Smooth muscle cell (in vitro differentiated cells): ENCODE measurements around the gene KCTD7. TPM values are rescaled to one million over a fixed set of nuclear protein-coding genes. Genes with fewer than 3 reads are reported as not detected.

Experiments used
- DNase-seq: peaks from one replicate; lab custom pipeline; 2025; ENCODE audit not compliant: unreplicated experiment; lab: John Stamatoyannopoulos, UW
- H2AFZ ChIP-seq: fragments of 200-600 bp; sonication (generic); 2 replicates; pipeline ENCODE4 v1.6.0; 2016; ENCODE audit warnings: antibody characterized with exemption, low read depth, mild to moderate bottlenecking
- H3F3A ChIP-seq: fragments of 200-600 bp; sonication (generic); 2 replicates; pipeline ENCODE4 v1.6.0; 2017; ENCODE audit warnings: antibody characterized with exemption, low read depth
- H3K27ac ChIP-seq: fragments of 200-600 bp; sonication (generic); 2 replicates; pipeline ENCODE4 v1.5.1; 2016; ENCODE audit warnings: low read depth, mild to moderate bottlenecking
- H3K27me3 ChIP-seq: fragments of 200-600 bp; sonication (generic); 2 replicates; pipeline ENCODE4 v1.6.1; 2016; ENCODE audit warnings: low read depth, mild to moderate bottlenecking
- H3K36me3 ChIP-seq: fragments of 200-600 bp; sonication (generic); 2 replicates; pipeline ENCODE4 v1.5.1; 2016; ENCODE audit warnings: low read depth
- H3K4me1 ChIP-seq: fragments of 200-600 bp; sonication (generic); 2 replicates; pipeline ENCODE4 v1.5.1; 2016; ENCODE audit warnings: low read depth
- H3K4me2 ChIP-seq: fragments of 200-600 bp; sonication (generic); 2 replicates; pipeline ENCODE4 v1.6.0; 2016; ENCODE audit warnings: mild to moderate bottlenecking
- H3K4me3 ChIP-seq: fragments of 200-600 bp; sonication (generic); 2 replicates; pipeline ENCODE4 v1.5.1; 2016; ENCODE audit warnings: mild to moderate bottlenecking
- H3K79me2 ChIP-seq: fragments of 200-600 bp; sonication (generic); 2 replicates; pipeline ENCODE4 v1.6.0; 2016; ENCODE audit warnings: low read depth, mild to moderate bottlenecking
- H3K9ac ChIP-seq: fragments of 200-600 bp; sonication (generic); 2 replicates; pipeline ENCODE4 v1.6.0; 2016; ENCODE audit warnings: low read depth
- H3K9me3 ChIP-seq: fragments of 200-600 bp; sonication (generic); replicated peaks from 2 replicates; pipeline ENCODE4 v1.5.1; 2016; ENCODE audit warnings: low read depth
- H4K20me1 ChIP-seq: fragments of 200-600 bp; sonication (generic); 2 replicates; pipeline ENCODE4 v1.6.0; 2016; ENCODE audit warnings: low read depth
- CTCF ChIP-seq: fragments of 200-600 bp; sonication (generic); IDR thresholded peaks from 2 replicates; pipeline ENCODE4 v1.5.1; 2017; ENCODE audit warnings: borderline replicate concordance, mild to moderate bottlenecking, antibody characterized with exemption; ENCODE audit not compliant: insufficient read depth, poor library complexity, severe bottlenecking
- WGBS: methylation state at CpG from one replicate; pipeline ENCODE4 v1.1.7; 2016; ENCODE audit warnings: low lambda C conversion rate; 5-methylcytosine and 5-hydroxymethylcytosine counted together
- polyA plus RNA-seq: library from polyadenylated mRNA; unstranded; fragments of >200 nt; fragmentation: Nextera tagmentation; extraction: Ambion mirVana; gene quantifications from 2 replicates; pipeline ENCODE4 v1.2.1, GENCODE V29; 2016
- total RNA-seq: library from RNA; depleted of rRNA; stranded (reverse); fragments of >200 nt; gene quantifications from 2 replicates; pipeline ENCODE4 v1.2.3, GENCODE V29; 2014

KCTD7 gene
- total and polyA plus RNA-seq, 2 experiments from 2014 or later, result 3.9 to 6.3 TPM

GRCh38 chr7:66693331-66693730 lies 64.7 kb downstream of the KCTD7 start:
- H3K9me3 ChIP-seq, result no peaks in the 10 kb centered on the region
- no peak overlapping the region for H3K4me3 ChIP-seq
- H3K27me3 ChIP-seq, result no peaks in the 10 kb centered on the region
- H3K27ac ChIP-seq, result no peak overlapping the region
- H3K4me2 ChIP-seq, result no peak overlapping the region
- no peak for DNase-seq
- H3K9ac ChIP-seq, result no peak overlapping the region
- peaks cover 46% of the 10 kb centered on the region for H4K20me1 ChIP-seq
- H3K36me3 ChIP-seq, result no peaks in the 10 kb centered on the region
- no peak overlapping the region for H2AFZ ChIP-seq
- TF ChIP-seq CTCF, result no peak
- 82% methylated on average over 4 of the region's 4 CpGs for WGBS
- no peaks in the 10 kb centered on the region for H3F3A ChIP-seq
- no peaks in the 10 kb centered on the region for H3K4me1 ChIP-seq
- H3K79me2 ChIP-seq, result peaks cover 26% of the 10 kb centered on the region

Other genes starting within 250 kb of the KCTD7 start
- gene RABGEF1, start 111.9 kb downstream of the KCTD7 start, total RNA-seq, result 34.9 and 35.8 TPM in 2 replicates
- 18.8 and 21.5 TPM in 2 replicates for gene RABGEF1, start 111.9 kb downstream of the KCTD7 start, polyA plus RNA-seq